ENCODE measurements around the gene RNASE13.

The RNASE13 gene

GRCh38 chr14:21059842-21060613 is 25.4 kb upstream of the RNASE13 start:
- no peak for ATAC-seq
- TF ChIP-seq ZFP30 (CRISPR knock-in tag; IDR thresholded peaks at IDR 0.05) (no peak), POU6F1 (CRISPR knock-in tag; IDR thresholded peaks at IDR 0.05; ENCODE audit: borderline replicate concordance, low read depth) (no peak), ZC3H10 (CRISPR knock-in tag; IDR thresholded peaks at IDR 0.05) (no peak), CSRNP3 (CRISPR knock-in tag; IDR thresholded peaks at IDR 0.05) (no peak), ISL1 (CRISPR knock-in tag; IDR thresholded peaks at IDR 0.05) (no peak), ZNF565 (CRISPR knock-in tag; conservative IDR thresholded peaks at IDR 0.05; ENCODE audit: low read depth) (no peak), TCF4 (CRISPR knock-in tag; IDR thresholded peaks at IDR 0.05; ENCODE audit: borderline replicate concordance) (no peak), ZNF70 (CRISPR knock-in tag; IDR thresholded peaks at IDR 0.05) (no peak), GLIS3 (CRISPR knock-in tag; IDR thresholded peaks at IDR 0.05) (no peak), CSDC2 (CRISPR knock-in tag; IDR thresholded peaks at IDR 0.05) (no peak), OSR1 (CRISPR knock-in tag; IDR thresholded peaks at IDR 0.05) (no peak), BACH2 (CRISPR knock-in tag; IDR thresholded peaks at IDR 0.05; ENCODE audit: borderline replicate concordance) (no peak), TSHZ2 (CRISPR knock-in tag; IDR thresholded peaks at IDR 0.05) (no peak), CREB5 (CRISPR knock-in tag; IDR thresholded peaks at IDR 0.05; ENCODE audit: low read depth) (no peak), ESRRG (CRISPR knock-in tag; IDR thresholded peaks at IDR 0.05) (no peak), SNAI2 (CRISPR knock-in tag; IDR thresholded peaks at IDR 0.05) (no peak), ARNTL (CRISPR knock-in tag; IDR thresholded peaks at IDR 0.05; ENCODE audit: borderline replicate concordance, low read depth) (no peak), RARB (CRISPR knock-in tag; IDR thresholded peaks at IDR 0.05) (no peak)

- TF ChIP-seq GLIS3 (CRISPR knock-in tag; IDR thresholded peaks at IDR 0.05) (no peak), OSR1 (CRISPR knock-in tag; IDR thresholded peaks at IDR 0.05) (no peak), SNAI2 (CRISPR knock-in tag; IDR thresholded peaks at IDR 0.05) (no peak), CREB5 (CRISPR knock-in tag; IDR thresholded peaks at IDR 0.05; ENCODE audit: low read depth) (no peak), BACH2 (CRISPR knock-in tag; IDR thresholded peaks at IDR 0.05; ENCODE audit: borderline replicate concordance) (no peak), ESRRG (CRISPR knock-in tag; IDR thresholded peaks at IDR 0.05) (no peak), ARNTL (CRISPR knock-in tag; IDR thresholded peaks at IDR 0.05; ENCODE audit: borderline replicate concordance, low read depth) (no peak)
- ATAC-seq: no peak
Observed at GRCh38 chr14:21058903-21059302, 24.3 kb upstream of the RNASE13 start.

- no peak for ATAC-seq
- TF ChIP-seq POU6F1 (CRISPR knock-in tag; IDR thresholded peaks at IDR 0.05; ENCODE audit: borderline replicate concordance, low read depth) (no peak), PPARA (CRISPR knock-in tag; IDR thresholded peaks at IDR 0.05; ENCODE audit: borderline replicate concordance) (no peak), ZNF565 (CRISPR knock-in tag; conservative IDR thresholded peaks at IDR 0.05; ENCODE audit: low read depth) (no peak), CREB5 (CRISPR knock-in tag; IDR thresholded peaks at IDR 0.05; ENCODE audit: low read depth) (no peak), ISL1 (CRISPR knock-in tag; IDR thresholded peaks at IDR 0.05) (no peak), CSRNP3 (CRISPR knock-in tag; IDR thresholded peaks at IDR 0.05) (no peak), TCF4 (CRISPR knock-in tag; IDR thresholded peaks at IDR 0.05; ENCODE audit: borderline replicate concordance) (no peak), RARB (CRISPR knock-in tag; IDR thresholded peaks at IDR 0.05) (no peak), ZFP30 (CRISPR knock-in tag; IDR thresholded peaks at IDR 0.05) (no peak), ZC3H10 (CRISPR knock-in tag; IDR thresholded peaks at IDR 0.05) (no peak)
Observed at GRCh38 chr14:21057803-21058675, 23.4 kb upstream of the RNASE13 start, which contains the start of gene RNASE8. Gene RNASE8 (plus strand): TSS chr14:21057822. CDS start chr14:21057893, 71 bp downstream.

All from SK-N-SH treated with all-trans-retinoic acid at 6 μM for 48 hours (cell line).